ENCODE measurements around the gene BRD3OS.

The BRD3OS gene

GRCh38 chr9:133981589-133981957, 43.7 kb upstream of the BRD3OS start:
- no peak for DNase-seq (ENCODE audit: low read depth)
- TF ChIP-seq POLR2A (IDR thresholded peaks at IDR 0.05; ENCODE audit: extremely low read depth, insufficient read length): no peak
- no peak overlapping the region for H3K4me3 ChIP-seq (ENCODE audit: low read depth, low read length)

DNA sequence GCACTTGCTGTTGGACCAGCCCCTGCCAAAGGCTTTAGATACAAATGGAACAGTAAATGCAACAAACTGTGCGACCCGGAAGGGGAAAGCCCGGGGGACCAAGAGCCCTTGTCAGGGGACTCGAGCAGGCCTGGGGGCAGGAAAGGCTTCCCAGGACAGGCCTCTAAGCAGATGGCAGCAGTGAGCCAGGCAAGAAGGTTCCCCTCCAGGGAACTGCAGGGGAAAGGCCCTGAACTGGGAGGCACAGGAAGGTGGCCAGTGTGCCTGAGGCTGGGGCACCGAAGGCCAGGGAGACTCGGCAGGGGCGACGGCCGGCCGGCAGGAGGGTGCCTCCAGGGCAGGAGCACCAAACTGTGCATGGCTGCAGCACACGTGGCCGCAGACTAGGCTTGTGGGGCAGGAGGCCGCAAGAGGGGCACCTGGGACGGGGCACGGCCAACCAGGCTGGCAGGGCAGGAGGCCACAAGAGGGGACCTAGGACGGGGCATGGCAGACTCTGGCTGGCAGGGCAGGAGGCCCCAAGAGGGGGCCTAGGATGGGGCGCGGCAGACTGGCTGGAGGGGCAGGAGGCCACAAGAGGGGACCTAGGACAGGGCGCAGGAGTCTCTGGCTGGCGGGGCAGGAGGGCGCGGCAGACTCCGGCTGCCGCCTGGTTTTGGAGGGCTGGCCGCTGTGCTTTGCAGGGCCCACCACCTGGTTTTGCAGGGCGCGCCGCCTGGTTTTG, 43.2 kb upstream of the BRD3OS start:
- no peak for DNase-seq (ENCODE audit: low read depth)
- TF ChIP-seq MYC (IDR thresholded peaks at IDR 0.05; ENCODE audit: low read depth, low read length) (no peak), CTCF (IDR thresholded peaks at IDR 0.05; ENCODE audit: low read depth, low read length) (no peak), POLR2A (IDR thresholded peaks at IDR 0.05; ENCODE audit: extremely low read depth, insufficient read length) (no peak)
- no peak overlapping the region for H3K4me3 ChIP-seq (ENCODE audit: low read depth, low read length)

GRCh38 chr9:133982971-133983720, 42.1 kb upstream of the BRD3OS start:
- no peak for DNase-seq (ENCODE audit: low read depth)
- TF ChIP-seq CTCF (IDR thresholded peaks at IDR 0.05; ENCODE audit: low read depth, low read length) (no peak), POLR2A (IDR thresholded peaks at IDR 0.05; ENCODE audit: extremely low read depth, insufficient read length) (no peak), MYC (IDR thresholded peaks at IDR 0.05; ENCODE audit: low read depth, low read length) (no peak)
- TF ChIP-seq, protein P1, sequence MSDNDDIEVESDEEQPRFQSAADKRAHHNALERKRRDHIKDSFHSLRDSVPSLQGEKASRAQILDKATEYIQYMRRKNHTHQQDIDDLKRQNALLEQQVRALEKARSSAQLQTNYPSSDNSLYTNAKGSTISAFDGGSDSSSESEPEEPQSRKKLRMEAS (IDR thresholded peaks at IDR 0.05; ENCODE audit: low read depth, low read length): no peak
- no peak overlapping the region for H3K4me3 ChIP-seq (ENCODE audit: low read depth, low read length)

DNA sequence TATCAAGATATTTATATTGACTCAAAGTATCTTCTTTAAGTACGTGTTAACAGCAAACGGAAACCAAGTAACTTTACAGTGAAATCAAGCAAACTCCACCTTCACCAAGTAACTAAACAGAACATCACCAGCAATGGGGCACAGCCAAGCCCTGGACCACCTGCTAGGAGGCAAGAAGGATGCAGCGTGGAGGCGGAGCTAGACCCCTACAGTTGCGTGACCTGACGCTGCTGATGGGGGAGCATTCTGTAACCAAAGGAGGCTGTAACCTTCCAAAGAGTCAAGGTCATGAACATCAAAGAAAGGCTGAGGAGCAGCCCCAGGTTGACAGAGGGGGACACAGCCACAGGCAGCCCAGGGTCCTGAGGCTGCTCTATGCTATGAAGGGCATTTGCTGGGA, 39.2 kb upstream of the BRD3OS start:
- no peak for DNase-seq (ENCODE audit: low read depth)
- TF ChIP-seq MYC (IDR thresholded peaks at IDR 0.05; ENCODE audit: low read depth, low read length): no peak
- TF ChIP-seq POLR2A (IDR thresholded peaks at IDR 0.05; ENCODE audit: extremely low read depth, insufficient read length): no peak
- TF ChIP-seq, protein P1 (IDR thresholded peaks at IDR 0.05; ENCODE audit: low read depth, low read length): no peak
- no peak for TF ChIP-seq CTCF (IDR thresholded peaks at IDR 0.05; ENCODE audit: low read depth, low read length)
- no peak overlapping the region for H3K4me3 ChIP-seq (ENCODE audit: low read depth, low read length)

DNA sequence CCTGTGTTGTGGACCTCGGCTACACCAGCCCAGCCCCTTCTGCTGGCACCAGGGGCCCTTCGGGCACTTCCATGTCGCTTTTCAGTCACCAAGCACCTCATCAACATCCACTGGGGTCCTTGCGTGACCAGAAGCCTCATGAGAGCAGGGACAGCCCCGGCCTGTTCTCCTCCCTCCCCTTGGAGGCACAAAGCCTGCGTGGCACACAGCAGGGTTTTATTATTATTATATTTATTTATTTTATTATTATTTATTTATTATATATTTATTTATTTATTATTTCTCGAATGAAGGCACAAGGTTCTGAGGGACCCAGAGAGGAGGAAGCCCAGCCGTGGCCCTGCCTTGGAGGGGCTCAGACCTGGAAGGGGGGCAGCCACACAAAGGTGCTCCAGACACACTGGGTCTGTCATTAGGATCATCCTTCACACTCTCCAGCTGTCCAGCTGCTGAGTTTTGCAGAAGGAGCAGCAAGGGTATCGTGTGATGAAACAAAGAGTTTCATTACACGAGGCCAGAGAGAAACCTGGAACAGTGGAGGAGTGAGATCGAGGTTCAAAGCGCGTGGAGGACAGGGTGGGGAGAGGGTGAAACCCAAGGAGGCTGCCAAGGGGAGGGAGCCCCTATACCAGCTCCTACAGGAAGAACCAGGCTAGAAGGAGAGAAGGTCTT, 38.4 kb upstream of the BRD3OS start:
- TF ChIP-seq, protein P1 (IDR thresholded peaks at IDR 0.05; ENCODE audit: low read depth, low read length): no peak
- TF ChIP-seq POLR2A (IDR thresholded peaks at IDR 0.05; ENCODE audit: extremely low read depth, insufficient read length) (no peak), MYC (IDR thresholded peaks at IDR 0.05; ENCODE audit: low read depth, low read length) (no peak)
- no peak overlapping the region for H3K4me3 ChIP-seq (ENCODE audit: low read depth, low read length)
- DNase-seq (ENCODE audit: low read depth): no peak

GRCh38 chr9:133987446-133987788, 37.9 kb upstream of the BRD3OS start:
- TF ChIP-seq, protein P1 (IDR thresholded peaks at IDR 0.05; ENCODE audit: low read depth, low read length): no peak
- TF ChIP-seq POLR2A (IDR thresholded peaks at IDR 0.05; ENCODE audit: extremely low read depth, insufficient read length) (no peak), CTCF (IDR thresholded peaks at IDR 0.05; ENCODE audit: low read depth, low read length) (no peak), MYC (IDR thresholded peaks at IDR 0.05; ENCODE audit: low read depth, low read length) (no peak)
- no peak for DNase-seq (ENCODE audit: low read depth)
- no peak overlapping the region for H3K4me3 ChIP-seq (ENCODE audit: low read depth, low read length)
